Measurements from ENCODE around the gene KLK8.
"Not testable (repeated sequence)": the region's sequence is repeated elsewhere in the genome, so short reads cannot be mapped to it uniquely, and the experiment has no call there.

The KLK8 gene

DNA sequence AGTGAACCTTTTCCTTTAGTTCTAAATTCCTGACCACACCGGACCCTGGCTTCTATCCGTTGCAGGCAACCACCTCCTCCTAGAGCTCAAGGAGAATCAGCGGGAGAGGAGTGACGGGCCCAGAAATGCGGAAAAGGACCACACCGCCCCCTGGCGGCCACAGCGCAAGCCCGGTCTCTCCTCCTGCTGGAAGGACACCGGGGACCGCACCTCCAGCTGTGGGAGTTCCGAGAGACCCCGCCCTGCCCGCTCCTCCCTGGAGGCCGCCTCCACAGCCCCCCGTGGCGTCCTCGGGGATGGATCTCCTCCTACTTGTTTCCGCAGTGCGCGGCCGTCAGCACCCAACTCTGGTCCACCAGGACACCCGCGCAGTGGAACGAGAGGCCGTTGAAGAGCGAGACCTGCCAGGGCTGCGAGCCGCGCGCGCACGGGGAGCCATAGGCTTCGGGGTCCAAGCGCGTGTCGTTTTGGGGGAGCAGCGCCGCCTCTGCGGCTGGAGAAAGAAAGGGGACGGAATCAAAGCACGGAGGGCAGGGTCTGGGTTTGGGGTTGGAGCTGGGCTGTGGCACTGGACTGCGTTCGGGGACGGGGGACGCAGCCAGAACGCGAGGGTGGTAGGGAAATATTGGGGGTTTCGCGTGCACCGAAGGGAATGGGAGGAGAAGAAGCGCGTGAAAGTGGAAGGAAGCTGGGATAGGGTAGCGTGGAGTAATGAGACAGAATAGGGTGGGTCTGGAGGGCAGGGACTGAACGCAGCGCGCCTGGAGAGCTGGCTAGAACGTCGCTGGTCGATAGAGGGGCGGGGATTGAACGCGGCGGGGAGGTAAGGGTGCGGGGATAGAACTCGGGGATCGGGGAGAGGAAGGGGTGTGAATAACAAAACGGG is 15.6 kb upstream of the KLK8 start:
- DNase-seq = peak; percentile 27 to 52

DNA sequence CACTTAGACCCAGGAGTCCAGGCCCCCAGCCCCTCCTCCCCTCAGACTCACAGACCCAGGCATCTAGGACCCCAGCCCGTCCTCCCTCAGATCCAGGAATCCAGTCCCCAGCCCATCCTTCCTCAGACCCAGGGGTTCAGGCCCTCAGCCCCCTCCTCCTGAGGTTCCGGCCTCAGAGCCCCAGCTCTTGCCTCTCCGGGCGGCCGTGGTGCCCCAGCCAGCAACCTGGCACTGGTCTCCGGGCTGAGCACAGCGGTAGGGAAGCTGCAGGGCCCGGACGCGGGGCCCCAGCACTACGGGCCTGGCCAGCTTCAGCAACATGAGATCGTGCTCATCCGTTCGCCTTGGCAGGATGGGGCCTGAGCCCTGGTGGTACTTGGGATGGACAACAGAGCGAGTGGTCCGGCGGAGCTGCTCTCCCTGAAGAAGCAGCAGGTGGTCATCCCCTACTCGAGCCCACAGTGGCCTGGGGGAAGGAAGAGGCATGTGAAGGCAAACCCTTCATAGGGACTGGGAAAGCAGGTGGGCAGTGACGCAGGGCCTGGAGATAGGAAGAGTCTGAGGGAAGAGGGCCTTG is 14.4 kb upstream of the KLK8 start:
- no peak for DNase-seq

- DNase-seq = no peak
Measured at GRCh38 chr19:51014242-51014641, 12.8 kb upstream of the KLK8 start.

- DNase-seq = no peak
Measured at GRCh38 chr19:51012661-51013190, 11.3 kb upstream of the KLK8 start.

GRCh38 chr19:51010066-51010795 is 8.8 kb upstream of the KLK8 start:
- no peak for DNase-seq

DNA sequence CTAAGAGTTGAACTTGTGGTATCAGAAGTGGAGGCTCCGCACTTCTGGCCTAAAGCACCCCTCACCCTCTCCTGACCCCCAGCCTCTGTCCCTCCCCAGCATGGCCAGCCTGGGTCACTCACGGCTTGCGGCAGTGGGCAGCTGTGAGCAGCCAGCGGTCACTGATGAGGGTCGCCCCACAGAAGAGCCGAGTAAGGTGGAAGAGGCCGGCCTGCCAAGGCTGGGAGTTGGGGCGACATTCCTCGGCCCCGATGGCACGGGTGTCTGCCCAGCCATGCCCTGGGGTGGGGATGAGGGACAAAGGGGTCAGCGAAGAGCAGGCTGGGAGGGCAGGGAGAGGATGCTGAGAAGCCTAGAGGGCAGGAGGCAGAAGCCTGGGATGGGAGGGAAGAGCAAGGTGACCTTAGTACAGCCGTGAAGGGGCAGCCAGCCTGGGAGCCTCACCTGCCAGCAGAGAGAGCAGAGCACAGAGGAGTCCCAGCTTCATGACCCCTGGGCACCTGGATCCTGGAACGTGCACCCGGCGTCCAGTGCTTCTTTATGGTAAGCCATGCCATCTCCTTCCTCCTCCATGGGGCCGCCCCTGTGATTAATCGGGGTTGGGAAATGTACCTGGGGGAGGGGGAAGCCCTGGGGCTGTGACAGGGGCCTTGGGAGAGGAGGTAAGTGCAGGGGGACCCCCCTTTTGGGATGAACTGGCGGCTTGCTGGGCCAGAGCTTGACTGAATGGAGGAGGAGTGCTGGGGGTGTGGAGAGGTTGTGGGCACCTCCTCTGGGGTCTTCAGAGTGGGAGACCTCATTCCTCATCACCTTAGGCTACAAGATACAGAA is 7.9 kb upstream of the KLK8 start:
- DNase-seq = no peak

DNA sequence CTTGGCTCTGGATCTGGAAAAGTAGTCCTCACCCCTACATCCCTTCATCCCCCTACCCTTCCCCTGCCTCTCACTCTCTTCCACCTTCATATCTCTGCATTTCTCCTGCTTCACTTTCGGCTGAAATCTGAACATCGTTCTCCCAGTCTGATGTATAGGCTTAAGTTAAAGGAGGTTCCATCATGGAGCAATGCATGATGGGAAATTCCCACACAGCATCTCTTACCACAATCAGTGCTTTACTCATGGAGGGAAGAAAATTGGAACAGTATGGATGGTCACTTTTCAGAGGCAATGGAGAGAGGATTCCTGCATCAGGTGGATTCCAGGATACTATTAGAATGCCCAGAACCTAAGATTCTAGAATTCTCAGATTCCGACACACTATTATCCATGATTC is 6.1 kb upstream of the KLK8 start:
- no peak for DNase-seq

GRCh38 chr19:51006406-51006805 is 5.0 kb upstream of the KLK8 start:
- no peak for DNase-seq

GRCh38 chr19:51005248-51005647 is 3.8 kb upstream of the KLK8 start:
- DNase-seq = no peak

DNA sequence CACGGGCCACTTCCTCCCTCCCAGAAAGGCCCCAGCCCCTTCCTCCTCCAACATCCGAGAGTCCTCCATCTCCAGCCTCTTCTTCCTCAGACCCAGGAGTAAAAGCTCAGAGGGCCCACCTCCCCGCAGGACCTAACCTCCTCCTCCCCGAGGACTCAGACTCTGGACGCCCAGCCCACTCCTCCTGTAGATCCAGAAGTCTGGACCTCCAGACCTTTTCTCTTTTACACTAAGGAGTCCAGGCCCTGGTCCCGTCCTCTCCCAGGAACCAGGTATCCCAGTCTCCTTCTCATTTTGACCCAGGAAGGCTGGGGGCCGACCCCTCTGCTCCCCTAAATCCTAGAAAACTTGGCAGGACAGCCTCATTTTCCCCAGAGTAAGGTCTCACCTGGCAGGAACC is 1.9 kb upstream of the KLK8 start:
- DNase-seq = no peak

GRCh38 chr19:51002542-51003311 is 1.3 kb upstream of the KLK8 start:
- peak in 1 of 2 donors; percentile 14 for DNase-seq

DNA sequence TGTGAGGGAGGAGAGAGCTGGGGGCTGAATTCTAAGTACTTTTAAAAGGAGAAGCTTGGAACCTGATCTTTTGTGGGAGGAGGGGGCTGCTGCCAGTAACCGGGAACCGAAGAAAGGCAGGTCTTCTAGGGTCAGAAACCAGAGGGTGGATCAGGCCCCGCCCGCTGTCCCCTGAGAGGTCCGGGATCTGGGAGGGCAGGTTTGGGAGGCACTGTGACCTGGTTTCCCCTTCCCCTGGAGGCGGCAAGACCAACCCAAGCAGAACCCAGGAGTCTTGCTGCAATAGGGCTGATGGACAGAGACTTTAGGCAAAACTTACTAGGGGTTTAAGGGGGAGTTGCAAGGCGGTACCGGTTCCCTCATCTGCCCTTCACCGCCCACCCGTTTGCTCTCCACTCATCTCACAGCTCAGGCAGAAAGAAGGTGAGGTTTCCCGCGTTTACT is 707 bp upstream of the KLK8 start:
- no peak for DNase-seq

DNA sequence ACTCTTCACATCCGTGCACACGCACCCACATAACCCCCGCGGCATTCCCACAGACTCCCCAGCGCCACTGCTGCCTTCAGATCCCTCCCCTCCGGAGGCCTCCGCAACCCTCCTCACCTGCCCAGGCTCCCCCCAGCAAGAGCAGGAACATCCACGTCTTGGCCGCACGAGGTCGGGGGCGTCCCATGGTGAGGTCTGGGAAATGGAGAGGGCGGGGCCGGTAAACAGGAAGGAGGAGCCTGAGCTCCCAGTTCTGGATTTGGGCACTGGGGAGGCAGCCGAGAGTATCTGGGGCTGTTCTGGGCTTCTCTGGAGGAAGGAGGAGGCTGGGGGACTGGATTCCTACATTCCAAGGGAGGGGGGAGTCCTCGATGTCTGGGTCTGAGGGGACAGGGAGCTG is 423 bp downstream of the KLK8 start:
- no peak for DNase-seq

DNA sequence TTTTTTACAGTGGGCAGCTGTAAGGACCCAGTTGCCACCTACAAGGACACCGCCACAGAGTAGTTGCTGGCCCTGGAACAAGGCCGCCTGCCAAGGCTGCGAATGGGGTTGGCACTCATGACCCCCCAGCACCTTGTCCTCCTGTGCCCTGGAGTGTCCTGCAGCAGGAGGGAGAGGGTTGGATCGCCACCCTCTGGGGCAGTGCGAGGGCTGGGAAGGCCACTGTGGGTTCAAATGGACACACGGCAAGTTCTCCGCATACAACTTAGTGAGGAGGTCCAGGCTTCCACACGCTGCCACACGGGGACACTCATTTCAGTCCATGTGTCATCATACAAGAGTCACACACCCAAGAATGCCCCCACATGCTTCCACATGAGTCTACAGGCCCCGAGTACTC is 978 bp downstream of the KLK8 start:
- no peak for DNase-seq

- DNase-seq = no peak
Measured at GRCh38 chr19:50998686-50999085, 2.7 kb downstream of the KLK8 start.

- DNase-seq = no peak
Measured at GRCh38 chr19:50998061-50998460, 3.3 kb downstream of the KLK8 start.

DNA sequence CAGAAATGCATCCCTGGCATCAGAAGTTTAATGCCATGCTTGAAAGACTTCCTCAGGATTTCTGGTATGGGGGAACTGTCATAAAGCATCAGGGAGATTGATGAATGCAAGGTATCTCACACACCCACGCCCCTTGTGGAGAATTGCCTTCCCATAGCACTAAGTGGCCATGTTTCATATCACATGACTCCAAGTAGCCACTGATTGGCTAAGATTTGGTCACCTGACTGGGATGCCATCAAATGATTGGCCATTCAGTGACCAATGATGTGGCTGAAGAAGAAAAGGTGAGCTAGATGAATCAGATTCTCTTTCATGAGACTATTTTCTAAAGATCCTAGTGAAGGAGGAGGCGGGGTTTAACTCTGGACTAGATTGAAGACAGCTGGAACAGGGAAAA is 7.3 kb downstream of the KLK8 start:
- DNase-seq = no peak

DNA sequence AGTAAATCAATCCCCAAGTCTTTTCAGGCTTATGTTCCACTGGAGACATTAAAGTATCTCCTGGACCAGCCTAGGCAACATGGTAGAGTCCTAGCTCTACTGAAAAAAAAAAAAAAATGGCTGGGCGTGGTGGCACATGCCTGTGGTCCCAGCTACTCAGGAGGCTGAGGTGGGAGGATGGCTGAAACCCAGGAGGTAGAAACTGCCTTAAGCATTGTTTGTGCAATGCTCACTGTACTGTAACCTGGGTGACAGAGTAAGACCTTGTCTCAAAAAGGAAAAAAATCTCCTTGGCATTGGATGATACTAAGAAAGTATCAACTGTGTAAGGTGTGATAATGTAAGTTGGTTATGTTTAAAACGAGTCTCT is 8.8 kb downstream of the KLK8 start:
- DNase-seq = no peak

DNA sequence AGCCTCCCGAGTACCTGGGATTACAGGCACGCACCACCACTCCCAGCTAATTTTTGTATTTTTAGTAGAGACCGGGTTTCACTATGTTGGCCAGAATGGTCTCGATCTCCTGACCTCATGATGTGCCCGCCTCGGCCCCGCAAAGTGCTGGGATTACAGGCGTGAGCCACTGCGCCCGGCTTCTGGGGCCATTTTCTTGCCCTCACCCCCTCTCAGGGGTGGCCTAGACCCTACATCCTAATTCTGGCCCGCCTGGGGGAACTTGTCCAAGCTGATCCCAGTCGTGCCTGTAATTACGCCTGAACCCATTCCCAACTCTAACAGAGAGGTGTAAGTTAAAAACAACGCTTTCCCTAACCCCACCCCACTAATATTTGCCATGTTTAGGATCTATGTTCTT is 17.0 kb downstream of the KLK8 start:
- DNase-seq = not testable (repeated sequence)

GRCh38 chr19:50983625-50984292 is 17.6 kb downstream of the KLK8 start, which contains the start of gene KLK7:
Gene KLK7, minus strand, starts transcription at chr19:50983917. Its CDS starts 1,518 bp downstream, at chr19:50982399.
- DNase-seq = no peak

GRCh38 chr19:50982186-50982585 is 19.2 kb downstream of the KLK8 start:
- no peak for DNase-seq

All from CD4-positive, alpha-beta T cell treated with Interferon alpha-2 for 1 hour (primary cell).